ENCODE data around the gene USP48.
"Not testable (repeated sequence)": the region's sequence is repeated elsewhere in the genome, so short reads cannot be mapped to it uniquely, and the experiment has no call there.

USP48 gene

GRCh38 chr1:21782868-21783678 is at the start of gene USP48:
USP48 (minus strand) TSS chr1:21783149; CDS start chr1:21782957, 192 bp downstream.
- peak; percentile 94 for DNase-seq

- no peak for DNase-seq
Observed at GRCh38 chr1:21831454-21831970, 48.6 kb upstream of the USP48 start.

- no peak for DNase-seq
Observed at GRCh38 chr1:21830792-21831453, 48.0 kb upstream of the USP48 start.

DNA sequence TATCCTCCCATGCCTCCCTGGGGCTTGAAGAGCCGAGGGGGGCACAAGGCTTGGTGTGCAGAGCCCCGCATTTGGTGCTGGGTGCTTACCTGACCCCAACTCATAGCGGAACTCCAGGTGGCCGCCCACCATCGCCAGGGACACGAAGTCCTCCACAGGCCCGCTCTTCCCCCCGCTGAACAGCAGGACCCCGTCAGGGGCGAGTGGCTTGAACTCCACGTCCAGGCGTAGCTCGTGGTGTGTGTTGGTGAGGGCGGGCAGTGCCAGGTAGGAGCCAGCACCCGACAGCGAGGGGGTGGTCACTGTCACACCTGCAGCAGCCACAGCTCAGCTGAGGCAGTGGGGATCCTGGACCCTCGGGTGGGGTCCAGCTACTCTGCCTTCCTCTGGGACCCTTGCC is 46.3 kb upstream of the USP48 start:
- DNase-seq: no peak

DNA sequence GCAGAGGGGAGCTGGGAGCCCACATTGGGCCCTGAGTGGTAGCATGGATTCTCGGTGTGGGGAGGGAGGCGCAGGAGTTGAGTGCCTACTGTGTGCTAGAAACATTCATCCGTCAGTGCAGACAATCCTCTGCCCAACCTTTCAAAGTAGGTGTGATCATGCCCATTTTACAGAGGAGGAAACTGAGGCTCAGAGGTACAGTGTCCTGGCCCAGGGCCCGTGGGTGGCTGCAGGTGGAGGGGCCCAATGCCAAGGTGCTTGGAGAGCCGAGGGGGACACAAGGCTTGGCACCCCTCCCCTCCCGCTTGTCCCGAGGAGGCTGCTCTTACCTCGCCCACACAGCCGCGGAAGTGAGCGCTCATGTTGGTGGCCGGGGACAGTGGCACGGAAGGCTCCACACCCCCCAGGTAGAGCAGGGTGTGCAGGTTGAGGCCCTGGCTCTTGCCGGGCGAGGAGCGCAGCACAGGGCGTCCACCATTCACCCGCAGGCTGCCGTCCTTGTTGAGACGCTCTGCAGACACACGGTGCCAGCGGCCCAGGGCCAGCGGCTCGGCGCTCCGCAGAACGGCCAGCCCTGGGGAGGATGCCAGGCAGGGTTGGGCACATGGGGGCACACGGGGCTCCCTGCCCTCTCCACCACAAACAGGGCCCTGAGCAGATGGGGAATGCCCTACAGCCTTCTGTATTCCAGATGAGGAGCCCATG is 45.7 kb upstream of the USP48 start:
- no peak for DNase-seq

- DNase-seq: no peak
Observed at GRCh38 chr1:21828075-21828474, 45.1 kb upstream of the USP48 start.

GRCh38 chr1:21827141-21827679 is 44.3 kb upstream of the USP48 start:
- no peak for DNase-seq

- not testable (repeated sequence) for DNase-seq
Observed at GRCh38 chr1:21826694-21827093, 43.7 kb upstream of the USP48 start.

GRCh38 chr1:21825393-21825792 is 42.4 kb upstream of the USP48 start:
- no peak for DNase-seq

- no peak for DNase-seq
Observed at GRCh38 chr1:21824926-21825325, 42.0 kb upstream of the USP48 start.

GRCh38 chr1:21823980-21824702 is 41.2 kb upstream of the USP48 start:
- DNase-seq: no peak

DNA sequence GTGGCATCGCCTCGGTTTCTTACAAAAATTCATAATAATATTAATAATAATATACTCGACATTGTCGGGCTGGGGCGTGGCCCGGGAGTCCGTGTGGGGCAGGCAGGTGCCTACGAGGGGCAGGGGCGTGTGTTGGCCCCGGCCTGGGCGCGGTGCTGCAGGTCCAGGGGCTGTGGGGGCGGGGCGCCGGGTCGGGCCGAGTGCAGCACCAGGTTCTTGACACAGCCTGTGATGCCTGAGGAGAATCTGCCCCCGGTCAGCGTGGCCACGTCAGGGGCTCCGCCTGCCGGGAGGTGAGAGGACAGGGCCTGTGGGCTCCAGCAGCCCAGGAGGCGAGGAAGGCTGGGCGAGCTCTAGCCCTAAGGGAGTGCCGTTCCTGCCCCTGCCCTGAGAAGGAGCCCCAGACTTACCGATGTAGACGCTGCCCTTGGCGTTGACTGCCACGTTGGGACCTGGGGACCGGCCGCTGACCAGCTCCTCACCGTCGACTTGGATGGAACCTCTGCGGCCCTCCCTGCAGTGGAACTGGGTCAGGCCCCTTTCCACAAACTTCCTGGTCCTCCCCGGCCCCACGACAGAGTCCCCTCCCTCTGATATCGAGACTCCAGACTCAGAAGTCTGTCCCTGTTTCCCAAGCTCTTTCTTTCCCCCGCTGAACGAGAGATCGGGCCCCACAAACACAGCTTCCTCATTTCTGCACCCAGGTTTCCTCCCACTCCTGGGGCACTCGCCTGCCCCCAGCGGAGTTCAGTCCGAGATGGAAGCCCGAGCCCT is 40.4 kb upstream of the USP48 start:
- no peak for DNase-seq

DNA sequence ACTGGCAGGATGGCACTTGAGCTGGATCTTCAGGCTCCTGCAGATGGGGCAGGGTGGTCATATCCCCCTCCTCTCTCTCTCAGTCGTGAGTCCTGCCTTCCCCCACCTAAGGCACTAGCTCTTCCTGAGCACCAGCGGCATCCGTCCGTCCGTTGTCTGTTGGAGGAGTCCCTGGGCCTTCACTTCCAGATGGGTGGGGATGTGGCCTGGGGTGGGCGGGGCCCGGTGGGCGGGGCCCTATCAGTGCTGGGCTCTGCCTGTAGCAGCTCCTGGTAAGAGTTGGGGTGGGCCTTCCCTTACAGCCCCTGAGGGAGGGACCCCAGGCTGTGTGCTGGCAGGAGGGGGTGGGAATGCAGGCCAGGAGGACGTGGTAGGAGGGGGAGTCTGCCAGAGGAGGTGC is 39.4 kb upstream of the USP48 start:
- no peak for DNase-seq

DNA sequence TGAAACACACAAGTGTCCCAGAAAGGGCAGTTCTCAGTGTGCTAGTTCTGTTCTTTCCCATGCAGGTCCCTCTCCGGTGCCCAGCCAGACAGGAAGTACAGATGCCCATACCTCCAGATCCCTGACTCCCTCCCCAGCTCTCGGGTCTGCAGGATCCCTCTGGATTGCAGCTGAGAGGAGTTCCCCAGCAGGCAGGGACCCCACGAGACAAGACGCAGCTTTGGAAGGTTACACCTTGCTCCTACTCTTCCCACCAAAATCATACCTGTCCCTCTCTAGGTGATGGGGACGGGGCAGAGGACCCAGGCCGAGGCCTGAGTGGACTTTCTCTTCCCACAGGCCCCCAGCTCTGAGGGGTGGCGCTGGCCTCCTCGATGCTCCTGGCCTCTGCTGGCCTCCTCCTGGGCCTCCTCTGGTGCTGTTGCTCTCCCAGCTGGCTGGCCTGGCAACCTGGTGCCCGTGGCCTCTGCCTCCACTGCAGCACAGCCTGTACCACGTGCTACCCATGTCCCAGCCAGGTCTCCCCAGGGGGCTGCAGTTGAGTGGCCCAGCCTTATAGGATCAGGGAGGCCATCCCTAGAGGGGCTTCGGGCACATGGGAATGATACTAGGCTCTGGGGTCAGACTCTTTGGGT is 38.6 kb upstream of the USP48 start:
- no peak for DNase-seq

DNA sequence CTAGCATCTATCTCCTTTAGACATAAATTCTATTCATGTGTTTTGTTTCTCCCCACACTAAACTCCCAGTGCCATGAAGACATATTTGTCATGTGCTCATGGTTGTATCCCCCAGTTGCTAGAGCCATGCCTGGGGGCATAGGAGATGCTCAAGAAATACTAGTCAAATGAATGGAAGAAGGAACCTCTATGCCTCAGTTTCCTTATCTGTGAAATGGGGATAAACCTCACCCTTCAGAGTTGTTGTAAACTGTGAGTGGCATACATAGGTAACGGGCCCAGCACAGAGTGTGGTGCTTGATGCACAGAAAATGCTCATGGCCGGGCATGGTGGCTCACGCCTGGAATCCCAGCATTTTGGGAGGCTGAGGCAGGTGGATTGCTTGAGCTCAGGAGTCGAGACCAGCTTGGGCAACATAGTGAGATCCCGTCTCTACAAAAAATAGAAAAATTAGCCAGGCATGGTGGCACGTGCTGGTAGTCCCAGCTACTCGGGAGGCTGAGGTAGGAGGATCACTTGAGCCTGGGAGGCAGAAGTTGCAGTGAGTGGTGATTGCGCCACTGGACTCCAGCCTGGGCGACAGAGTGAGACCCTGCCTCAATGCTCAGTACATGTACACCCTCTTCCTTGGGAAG is 37.8 kb upstream of the USP48 start:
- DNase-seq: no peak

GRCh38 chr1:21818656-21819055 is 35.7 kb upstream of the USP48 start:
- DNase-seq: no peak

GRCh38 chr1:21816602-21817302 is 33.8 kb upstream of the USP48 start:
- no peak for DNase-seq

- no peak for DNase-seq
Observed at GRCh38 chr1:21815724-21816321, 32.9 kb upstream of the USP48 start.

DNA sequence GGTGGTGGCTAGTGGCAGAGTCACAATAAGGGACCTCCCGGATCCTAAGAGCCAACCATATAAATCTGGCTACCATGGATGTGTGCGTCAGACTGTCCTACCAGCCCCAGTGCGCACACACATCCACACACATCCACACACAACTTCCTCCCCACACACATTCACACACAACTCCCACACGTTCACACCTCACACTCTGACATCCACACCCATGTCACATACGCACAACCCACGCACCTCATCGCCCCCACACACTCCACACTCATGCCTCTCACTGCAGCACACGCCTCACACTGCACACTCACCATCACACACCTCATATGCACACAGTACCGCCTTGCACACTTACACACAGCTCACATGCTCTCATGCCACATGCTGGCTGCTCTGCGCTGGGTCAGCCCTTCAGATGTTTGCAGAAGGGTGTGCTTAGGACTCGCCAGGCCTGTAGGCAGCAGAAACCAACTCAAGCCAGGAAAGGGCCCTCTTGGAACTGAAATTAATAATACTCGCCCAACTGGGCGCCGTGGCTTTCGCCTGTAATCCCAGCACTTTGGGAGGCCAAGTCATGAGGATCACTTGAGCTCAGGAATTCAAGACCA is 32.1 kb upstream of the USP48 start:
- DNase-seq: no peak

All from COR-L47 (cell line).